IMR-90 (cell line): ENCODE data around the gene INPP1. TPM values are rescaled to one million over a fixed set of nuclear protein-coding genes. Genes with fewer than 3 reads are reported as not detected.

ENCODE experiments used
- ATAC-seq: fragments of 200-7000 bp; cut with Tn5 transposase; 2 replicates; pipeline ENCODE4 v1.9.1; 2020; ENCODE audit warnings: low read depth, mild to moderate bottlenecking, moderate library complexity
- BruUV-seq: library from RNA; stranded (reverse); fragments of 400-500 nt; replicated peaks from 2 replicates; lab custom pipeline; 2021; lab: Mats Ljungman, UMichigan
- CTCF ChIA-PET: fragments of 300-600 bp; formaldehyde crosslinking; extraction: SDS; loops from one replicate; lab custom pipeline; 2021; ENCODE audit warnings: antibody characterized with exemption; lab: Yijun Ruan, JAX
- POLR2A ChIA-PET: fragments of 300-600 bp; sonication (Branson Sonifier 250); formaldehyde crosslinking; loops from one replicate; lab custom pipeline; 2022; ENCODE audit warnings: antibody characterized with exemption; ENCODE audit not compliant: unreplicated experiment; lab: Charles Lee
- DNase-seq: peaks from one replicate; pipeline ENCODE4 v3.0.0; 2013
- H2AFZ ChIP-seq: replicated peaks from 2 replicates; pipeline ENCODE3; 2013; ENCODE audit warnings: low read length, mild to moderate bottlenecking; ENCODE audit not compliant: poor library complexity
- H2AK5ac ChIP-seq: 2 replicates; pipeline ENCODE4 v1.6.1; 2013; ENCODE audit warnings: low read depth, low read length, inconsistent platforms
- H2AK9ac ChIP-seq: replicated peaks from 2 replicates; pipeline ENCODE3; 2013; ENCODE audit warnings: mild to moderate bottlenecking, low read depth, low read length, moderate library complexity; ENCODE audit not compliant: poor library complexity
- H2BK120ac ChIP-seq: 2 replicates; pipeline ENCODE4 v1.6.1; 2013; ENCODE audit warnings: low read depth, low read length, inconsistent platforms
- H2BK15ac ChIP-seq: 3 replicates; pipeline ENCODE4 v1.6.1; 2013; ENCODE audit warnings: low read depth, low read length, inconsistent platforms
- H2BK20ac ChIP-seq: 2 replicates; pipeline ENCODE4 v1.6.1; 2013; ENCODE audit warnings: low read depth, mild to moderate bottlenecking, inconsistent platforms, low read length, moderate library complexity
- H2BK5ac ChIP-seq: 2 replicates; pipeline ENCODE4 v1.6.1; 2013; ENCODE audit warnings: mild to moderate bottlenecking, low read depth, low read length, inconsistent platforms; ENCODE audit not compliant: poor library complexity, severe bottlenecking
- H3K14ac ChIP-seq: replicated peaks from 2 replicates; pipeline ENCODE4 v1.6.1; 2013; ENCODE audit warnings: low read depth, low read length, inconsistent platforms
- H3K18ac ChIP-seq: 2 replicates; pipeline ENCODE4 v1.6.1; 2013; ENCODE audit warnings: low read depth, low read length, control low read depth
- H3K23ac ChIP-seq: 2 replicates; pipeline ENCODE4 v1.6.1; 2013; ENCODE audit warnings: low read depth, low read length, inconsistent platforms
- H3K27ac ChIP-seq: 2 replicates; pipeline ENCODE4 v1.5.1; 2013; ENCODE audit warnings: mild to moderate bottlenecking, control low read depth, low read length; ENCODE audit not compliant: insufficient read depth
- H3K27me3 ChIP-seq: 2 replicates; pipeline ENCODE4 v1.6.1; 2013; ENCODE audit warnings: low read length; ENCODE audit not compliant: control insufficient read depth, insufficient read depth
- H3K36me3 ChIP-seq: 2 replicates; pipeline ENCODE4 v1.6.1; 2013; ENCODE audit warnings: low read length, mixed read lengths; ENCODE audit not compliant: control insufficient read depth, insufficient read depth
- H3K4ac ChIP-seq: 2 replicates; pipeline ENCODE4 v1.6.1; 2013; ENCODE audit warnings: low read depth, low read length, inconsistent platforms
- H3K4me1 ChIP-seq: 2 replicates; pipeline ENCODE4 v1.6.1; 2013; ENCODE audit warnings: low read length, mixed read lengths; ENCODE audit not compliant: control insufficient read depth, insufficient read depth
- H3K4me2 ChIP-seq: 2 replicates; pipeline ENCODE4 v1.6.1; 2013; ENCODE audit warnings: low read depth, mild to moderate bottlenecking, control low read depth, low read length, moderate library complexity
- H3K4me3 ChIP-seq: 2 replicates; pipeline ENCODE4 v1.5.1; 2013; ENCODE audit warnings: low read depth, mild to moderate bottlenecking, control low read depth, low read length, moderate library complexity; ENCODE audit not compliant: insufficient read depth
- H3K56ac ChIP-seq: 2 replicates; pipeline ENCODE4 v1.6.1; 2013; ENCODE audit warnings: low read length, inconsistent platforms; ENCODE audit not compliant: insufficient read depth; ENCODE audit errors: extremely low read depth
- H3K79me1 ChIP-seq, 2 experiments: 2 replicates each; pipeline ENCODE4 v1.6.1; 2013; ENCODE audit warnings: low read length in 2 of 2, inconsistent platforms in 1 of 2, low read depth in 1 of 2
- H3K9ac ChIP-seq: 2 replicates; pipeline ENCODE4 v1.6.1; 2013; ENCODE audit warnings: low read depth, low read length, control low read depth
- H3K9me1 ChIP-seq: 2 replicates; pipeline ENCODE4 v1.6.1; 2013; ENCODE audit warnings: low read length, inconsistent platforms; ENCODE audit not compliant: insufficient read depth
- H3K9me3 ChIP-seq: 2 replicates; pipeline ENCODE4 v1.6.1; 2013; ENCODE audit warnings: low read length; ENCODE audit not compliant: control insufficient read depth, insufficient read depth
- H4K20me1 ChIP-seq: 2 replicates; pipeline ENCODE4 v1.6.1; 2013; ENCODE audit warnings: low read length, inconsistent platforms; ENCODE audit not compliant: insufficient read depth
- H4K5ac ChIP-seq: 2 replicates; pipeline ENCODE4 v1.6.1; 2013; ENCODE audit warnings: mild to moderate bottlenecking, low read depth, low read length, control low read depth
- H4K8ac ChIP-seq, 2 experiments: 2 replicates each; pipeline ENCODE4 v1.6.1; 2013; ENCODE audit warnings: low read depth in 2 of 2, low read length in 2 of 2, control low read depth in 1 of 2, inconsistent platforms in 1 of 2
- H4K91ac ChIP-seq: 2 replicates; pipeline ENCODE4 v1.6.1; 2013; ENCODE audit warnings: low read depth, low read length, inconsistent platforms; ENCODE audit not compliant: insufficient read depth
- BHLHE40 ChIP-seq: fragments of 150-350 bp; IDR thresholded peaks from 2 replicates; pipeline ENCODE4 v1.6.1; 2016; ENCODE audit warnings: mild to moderate bottlenecking, low read depth, low read length
- CEBPB ChIP-seq: IDR thresholded peaks from 2 replicates; pipeline ENCODE4 v1.6.1; 2012; ENCODE audit warnings: low read depth, low read length, improper control_type of control experiment
- CHD1 ChIP-seq: IDR thresholded peaks from 2 replicates; pipeline ENCODE4 v1.6.1; 2012; ENCODE audit warnings: low read depth, low read length, improper control_type of control experiment
- ELK1 ChIP-seq: fragments of 150-350 bp; IDR thresholded peaks from 2 replicates; pipeline ENCODE4 v1.6.1; 2016; ENCODE audit warnings: low read depth, mild to moderate bottlenecking, low read length, moderate library complexity, borderline replicate concordance
- FOS ChIP-seq: fragments of 150-350 bp; IDR thresholded peaks from 2 replicates; pipeline ENCODE4 v1.6.1; 2016; ENCODE audit warnings: low read depth, low read length
- MAFK ChIP-seq: IDR thresholded peaks from 2 replicates; pipeline ENCODE4 v1.6.1; 2012; ENCODE audit warnings: low read depth, low read length, improper control_type of control experiment
- MAZ ChIP-seq: IDR thresholded peaks from 2 replicates; pipeline ENCODE4 v1.6.1; 2012; ENCODE audit warnings: low read depth, mild to moderate bottlenecking, low read length, improper control_type of control experiment, moderate library complexity, borderline replicate concordance
- MXI1 ChIP-seq: IDR thresholded peaks from 2 replicates; pipeline ENCODE4 v1.6.1; 2012; ENCODE audit warnings: low read depth, mild to moderate bottlenecking, low read length, moderate library complexity, borderline replicate concordance
- NFE2L2 ChIP-seq: fragments of 150-350 bp; IDR thresholded peaks from 2 replicates; pipeline ENCODE4 v1.6.1; 2016; ENCODE audit warnings: low read depth, mild to moderate bottlenecking, low read length
- POLR2A ChIP-seq: IDR thresholded peaks from 2 replicates; pipeline ENCODE4 v1.6.1; 2012; ENCODE audit warnings: mild to moderate bottlenecking, low read depth, low read length
- RAD21 ChIP-seq: IDR thresholded peaks from 2 replicates; pipeline ENCODE4 v1.6.1; 2012; ENCODE audit warnings: low read length, improper control_type of control experiment
- RCOR1 ChIP-seq: IDR thresholded peaks from 2 replicates; pipeline ENCODE4 v1.6.1; 2012; ENCODE audit warnings: mild to moderate bottlenecking, low read length, improper control_type of control experiment; ENCODE audit not compliant: insufficient replicate concordance
- RFX5 ChIP-seq: IDR thresholded peaks from 2 replicates; pipeline ENCODE4 v1.8.0; 2012; ENCODE audit warnings: low read depth, mild to moderate bottlenecking, low read length, moderate library complexity
- SMC3 ChIP-seq: fragments of 150-350 bp; IDR thresholded peaks from 2 replicates; pipeline ENCODE4 v1.6.1; 2016; ENCODE audit warnings: low read depth, mild to moderate bottlenecking, antibody characterized with exemption, low read length, moderate library complexity
- USF2 ChIP-seq: fragments of 150-350 bp; IDR thresholded peaks from 2 replicates; pipeline ENCODE4 v1.6.1; 2017; ENCODE audit warnings: mild to moderate bottlenecking, antibody characterized with exemption, low read length, low read depth
- WGBS, 2 experiments: methylation state at CpG; one replicate each; pipeline versions ENCODE4 v1.1.5 to v1.1.7; 2013; ENCODE audit warnings: missing lambda C conversion rate in 2 of 2; ENCODE audit not compliant: insufficient read length in 1 of 2; ENCODE audit errors: extremely low coverage in 2 of 2; 5-methylcytosine and 5-hydroxymethylcytosine counted together
- dilution Hi-C: fragments of 300-500 bp; cut with HindIII; formaldehyde crosslinking; loops from one replicate; pipeline ENCODE4 v1.14.3; 2018; ENCODE audit warnings: low sequenced_read_pairs; ENCODE audit not compliant: unreplicated experiment
- in situ Hi-C: fragments of 300-500 bp; cut with MboI; formaldehyde crosslinking; loops from 3 replicates; pipeline ENCODE4 v1.14.3; 2019; ENCODE audit warnings: low sequenced_read_pairs, inconsistent platforms, mixed read lengths
- intact Hi-C: fragments of 100-400 bp; cut with micrococcal nuclease; formaldehyde crosslinking; loops from 2 replicates; pipeline ENCODE4 v1.10.0; 2022
- polyA plus RNA-seq, 3 experiments: library from polyadenylated mRNA; depleted of rRNA; stranded (reverse); fragments of >200 nt; gene quantifications; 2 replicates each; pipeline ENCODE4 v1.2.3, GENCODE V29; 2012; ENCODE audit warnings: low replicate concordance in 1 of 3
- total RNA-seq: library from RNA; depleted of rRNA; stranded (reverse); fragments of >200 nt; gene quantifications from 2 replicates; pipeline ENCODE4 v1.2.3, GENCODE V29; 2012
- TF ChIP-seq, protein P1 (sequence below): conservative IDR thresholded peaks from 2 replicates; pipeline ENCODE4 v1.5.1; 2012; ENCODE audit warnings: mild to moderate bottlenecking, low read depth, low read length, improper control_type of control experiment

The INPP1 gene
- total and polyA plus RNA-seq, 2 of the 4 experiments (the other 2 are of a cell fraction) = 4.1 to 10.1 TPM

GRCh38 chr2:190357600-190357999, 14.2 kb downstream of the INPP1 start:
- Histone ChIP-seq H3K36me3 (no peaks in the 10 kb centered on the region), H3K14ac (no peak overlapping the region), H2AFZ (no peak overlapping the region), H2BK20ac (no peak overlapping the region), H3K23ac (no peak overlapping the region), H3K56ac (no peak overlapping the region), H3K79me1 (peaks cover 14 to 29% of the 10 kb centered on the region in 2 experiments), H2AK5ac (no peak overlapping the region), H3K27ac (no peak overlapping the region), H2BK120ac (no peak overlapping the region), H4K8ac (no peak overlapping the region), H2BK5ac (no peak overlapping the region), H3K9ac (no peak overlapping the region), H3K4me2 (no peak overlapping the region), H3K4me3 (no peak overlapping the region), H3K9me1 (peaks cover 12% of the 10 kb centered on the region; the same call in 1 of the 2 replicates), H3K9me3 (no peaks in the 10 kb centered on the region), H4K5ac (no peak overlapping the region), H2AK9ac (no peak overlapping the region), H3K4me1 (peaks cover 14% of the 10 kb centered on the region), H4K91ac (no peak overlapping the region), H3K4ac (no peak overlapping the region), H3K27me3 (no peaks in the 10 kb centered on the region), H2BK15ac (no peak overlapping the region), H4K20me1 (no peaks in the 10 kb centered on the region), H3K18ac (no peak overlapping the region)
- dilution Hi-C loops (no loop called here), in situ Hi-C loops (no loop called here), intact Hi-C loops (loop anchor here (10.0 kb wide), 1 partner anchor 447 kb away; no protein-coding TSS in a partner anchor)
- ATAC-seq (peak; percentile 53), DNase-seq (peak; percentile 53)
- ChIA-PET POLR2A (no interaction called here), CTCF (no interaction called here)
- BruUV-seq = no TSS peak
- TF ChIP-seq, protein P1, sequence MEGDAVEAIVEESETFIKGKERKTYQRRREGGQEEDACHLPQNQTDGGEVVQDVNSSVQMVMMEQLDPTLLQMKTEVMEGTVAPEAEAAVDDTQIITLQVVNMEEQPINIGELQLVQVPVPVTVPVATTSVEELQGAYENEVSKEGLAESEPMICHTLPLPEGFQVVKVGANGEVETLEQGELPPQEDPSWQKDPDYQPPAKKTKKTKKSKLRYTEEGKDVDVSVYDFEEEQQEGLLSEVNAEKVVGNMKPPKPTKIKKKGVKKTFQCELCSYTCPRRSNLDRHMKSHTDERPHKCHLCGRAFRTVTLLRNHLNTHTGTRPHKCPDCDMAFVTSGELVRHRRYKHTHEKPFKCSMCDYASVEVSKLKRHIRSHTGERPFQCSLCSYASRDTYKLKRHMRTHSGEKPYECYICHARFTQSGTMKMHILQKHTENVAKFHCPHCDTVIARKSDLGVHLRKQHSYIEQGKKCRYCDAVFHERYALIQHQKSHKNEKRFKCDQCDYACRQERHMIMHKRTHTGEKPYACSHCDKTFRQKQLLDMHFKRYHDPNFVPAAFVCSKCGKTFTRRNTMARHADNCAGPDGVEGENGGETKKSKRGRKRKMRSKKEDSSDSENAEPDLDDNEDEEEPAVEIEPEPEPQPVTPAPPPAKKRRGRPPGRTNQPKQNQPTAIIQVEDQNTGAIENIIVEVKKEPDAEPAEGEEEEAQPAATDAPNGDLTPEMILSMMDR = no peak
- TF ChIP-seq MAFK (no peak), CEBPB (no peak), USF2 (no peak), BHLHE40 (no peak), MAZ (no peak), NFE2L2 (no peak), CHD1 (no peak), FOS (no peak), RFX5 (no peak), POLR2A (no peak), ELK1 (no peak), MXI1 (no peak), RCOR1 (no peak), SMC3 (no peak), RAD21 (no peak)
- WGBS, 2 experiments = no CpG with 5 or more reads among the region's 2 CpGs
